ENCODE results near the gene SLC10A3. TPM values are rescaled to one million over a fixed set of nuclear protein-coding genes. Genes with fewer than 3 reads are reported as not detected.

The SLC10A3 gene
- total and polyA plus RNA-seq, 10 of the 15 experiments (the other 5 are each of a cell fraction or from before 2014, with no cell fraction given) = 1.7 to 23.5 (median 11.0) TPM

DNA sequence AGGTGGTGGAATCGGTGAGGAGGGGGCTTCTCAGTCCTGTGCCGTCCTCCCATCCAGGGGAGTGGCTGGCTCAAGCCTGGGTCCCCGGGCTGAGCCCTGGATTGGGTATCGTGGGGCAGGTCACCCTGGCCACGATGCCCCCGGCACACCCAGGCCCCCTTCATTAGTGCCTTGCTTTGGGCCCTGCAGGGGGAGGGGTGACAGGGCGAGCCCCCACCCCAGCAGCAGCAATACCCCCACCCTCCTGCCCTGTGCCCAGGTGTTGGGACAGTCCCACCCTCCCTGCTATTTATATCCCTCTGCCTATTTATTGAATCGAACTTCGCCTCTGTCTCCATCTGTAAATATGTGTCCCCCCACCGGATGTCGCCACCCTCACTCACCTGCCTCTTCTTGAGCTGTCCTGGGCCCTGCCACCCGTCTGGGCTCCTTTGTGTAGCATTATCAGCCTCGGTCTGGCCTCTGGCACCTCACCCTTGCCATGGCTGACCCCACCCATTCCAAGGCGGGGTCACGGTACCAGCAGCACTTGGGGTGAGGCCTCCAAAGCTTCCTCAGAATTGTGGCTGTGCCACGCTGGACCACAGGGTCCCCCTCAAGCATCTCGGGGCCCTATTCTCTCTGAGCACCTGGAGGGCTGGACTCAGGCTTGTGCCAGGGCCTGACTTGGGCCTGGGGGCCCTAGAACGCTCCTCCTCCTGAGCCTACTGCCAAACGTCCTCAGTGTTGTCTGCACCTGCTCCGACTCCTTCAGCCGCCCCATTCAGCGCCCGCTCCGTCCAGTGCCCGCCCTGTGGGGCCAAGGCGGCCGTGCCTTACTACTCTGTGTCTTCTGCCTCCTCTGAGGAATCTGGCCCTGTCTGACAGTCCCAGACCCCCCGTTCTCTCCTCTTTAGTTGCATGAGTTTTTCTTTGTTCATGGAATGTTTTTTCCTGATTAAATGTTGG is 17.5 kb downstream of the SLC10A3 start:
- ChIA-PET SMC1A (ENCODE audit: uncharacterized antibody, unreplicated experiment) (no interaction called here), POLR2A (no interaction called here), RAD21 (ENCODE audit: unreplicated experiment) (interaction anchor here (0.6 kb wide), 1 partner anchor 503 kb away, joined by 3 read pairs; no protein-coding TSS in a partner anchor), CTCF (no interaction called here)
- TF ChIP-seq ZSCAN29 (IDR thresholded peaks at IDR 0.05) (no peak), SIX5 (IDR thresholded peaks at IDR 0.05; ENCODE audit: low read depth, low read length, severe bottlenecking) (no peak), CHD4 (IDR thresholded peaks at IDR 0.05) (no peak), NR2C2 (IDR thresholded peaks at IDR 0.05; ENCODE audit: borderline replicate concordance, control insufficient read depth, insufficient read length, low read depth) (no peak), TCF3 (IDR thresholded peaks at IDR 0.05; ENCODE audit: borderline replicate concordance, insufficient read depth, low read depth, low read length) (no peak)
- TF ChIP-seq, protein P1, sequence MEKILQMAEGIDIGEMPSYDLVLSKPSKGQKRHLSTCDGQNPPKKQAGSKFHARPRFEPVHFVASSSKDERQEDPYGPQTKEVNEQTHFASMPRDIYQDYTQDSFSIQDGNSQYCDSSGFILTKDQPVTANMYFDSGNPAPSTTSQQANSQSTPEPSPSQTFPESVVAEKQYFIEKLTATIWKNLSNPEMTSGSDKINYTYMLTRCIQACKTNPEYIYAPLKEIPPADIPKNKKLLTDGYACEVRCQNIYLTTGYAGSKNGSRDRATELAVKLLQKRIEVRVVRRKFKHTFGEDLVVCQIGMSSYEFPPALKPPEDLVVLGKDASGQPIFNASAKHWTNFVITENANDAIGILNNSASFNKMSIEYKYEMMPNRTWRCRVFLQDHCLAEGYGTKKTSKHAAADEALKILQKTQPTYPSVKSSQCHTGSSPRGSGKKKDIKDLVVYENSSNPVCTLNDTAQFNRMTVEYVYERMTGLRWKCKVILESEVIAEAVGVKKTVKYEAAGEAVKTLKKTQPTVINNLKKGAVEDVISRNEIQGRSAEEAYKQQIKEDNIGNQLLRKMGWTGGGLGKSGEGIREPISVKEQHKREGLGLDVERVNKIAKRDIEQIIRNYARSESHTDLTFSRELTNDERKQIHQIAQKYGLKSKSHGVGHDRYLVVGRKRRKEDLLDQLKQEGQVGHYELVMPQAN (conservative IDR thresholded peaks at IDR 0.05) = no peak
- H3K27me3 ChIP-seq (replicated peaks in 1 of 2; ENCODE audit: control insufficient read depth in 2 of 2, insufficient read depth in 2 of 2, low read length in 1 of 2) = no peaks in the 10 kb centered on the region
- BruUV-seq (replicated peaks) = no TSS peak
- H3K4me3 ChIP-seq = no peak overlapping the region
- no peaks in the 10 kb centered on the region; a peak in 1 of 4 replicates for H3K36me3 ChIP-seq (ENCODE audit: control insufficient read depth in 2 of 2, insufficient read depth in 2 of 2, low read length in 1 of 2)
- no peak overlapping the region for H3K4me2 ChIP-seq (ENCODE audit: control insufficient read depth, insufficient read depth)
- in situ Hi-C loops (cut with MboI) (no loop called here), intact Hi-C loops (cut with micrococcal nuclease; ENCODE audit: unreplicated experiment) (no loop called here)
- no peak overlapping the region for H3K9ac ChIP-seq (ENCODE audit: control insufficient read depth, insufficient read depth, low read length)
- no peak; the same call in 2 of the 3 replicates for ATAC-seq
- H3K9me3 ChIP-seq (replicated peaks; ENCODE audit: control insufficient read depth, insufficient read depth, low read length) = no peaks in the 10 kb centered on the region; the same call in 2 of the 3 replicates
- H3K79me2 ChIP-seq (ENCODE audit: control insufficient read depth, insufficient read depth, low read length) = no peaks in the 10 kb centered on the region
- H2AFZ ChIP-seq (ENCODE audit: control insufficient read depth, low read depth, low read length) = no peak overlapping the region
- H3K4me1 ChIP-seq (ENCODE audit: control insufficient read depth, insufficient read depth, low read length) = no peaks in the 10 kb centered on the region
- no peak for FAIRE-seq
- H3K27ac ChIP-seq (ENCODE audit: control insufficient read depth, insufficient read depth) = no peak overlapping the region
- 65% methylated on average over 28 of the region's 28 CpGs for WGBS (ENCODE audit: insufficient coverage, insufficient replicate concordance, low lambda C conversion rate, missing lambda C conversion rate)
- no peaks in the 10 kb centered on the region for H4K20me1 ChIP-seq (ENCODE audit: control insufficient read depth, insufficient read depth)
- DNase-seq (ENCODE audit: low read depth, low spot score) = no peak

All from GM12878 (cell line).